LNCaP clone FGC (cell line): ENCODE measurements around the gene U2AF1L4.

Experiments used
- DNase-seq: peaks from one replicate; pipeline ENCODE4 v3.0.0-alpha.2; 2011; ENCODE audit warnings: low read depth
- H3K4me3 ChIP-seq: 2 replicates; pipeline ENCODE4 v1.5.1; 2011; ENCODE audit warnings: mild to moderate bottlenecking, low read depth, low read length, control low read depth
- TF ChIP-seq, protein P1 (sequence below): IDR thresholded peaks from 2 replicates; pipeline ENCODE4 v1.5.1; 2012; ENCODE audit warnings: mild to moderate bottlenecking; ENCODE audit not compliant: control insufficient read depth, insufficient read depth; ENCODE audit errors: extremely low read depth

The U2AF1L4 gene

DNA sequence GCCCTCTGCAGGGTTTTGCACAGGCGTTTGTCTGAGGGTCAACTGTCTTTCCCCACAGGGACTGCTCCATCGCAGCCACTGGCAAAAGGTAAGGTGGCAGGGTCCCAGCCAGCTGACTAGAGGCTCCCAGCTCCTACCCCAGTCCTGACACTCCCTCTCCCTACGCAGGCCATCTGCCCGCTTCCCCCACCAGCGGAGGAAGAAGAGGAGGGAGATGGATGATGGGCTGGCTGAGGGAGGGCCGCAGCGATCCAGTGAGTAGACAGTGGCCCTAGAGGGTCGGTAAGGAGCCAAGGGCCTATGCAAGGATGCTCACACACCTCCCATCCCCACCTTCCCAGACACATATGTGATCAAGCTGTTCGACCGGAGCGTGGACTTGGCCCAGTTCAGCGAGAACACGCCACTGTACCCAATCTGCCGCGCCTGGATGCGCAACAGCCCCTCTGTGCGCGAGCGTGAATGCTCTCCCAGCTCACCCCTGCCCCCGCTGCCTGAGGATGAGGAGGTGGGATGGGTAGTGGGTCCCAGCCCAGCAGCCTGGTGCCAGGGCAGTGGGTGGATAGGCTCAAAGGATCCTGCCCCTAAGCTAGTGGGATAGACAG, 7.6 kb upstream of the U2AF1L4 start:
- TF ChIP-seq, protein P1, sequence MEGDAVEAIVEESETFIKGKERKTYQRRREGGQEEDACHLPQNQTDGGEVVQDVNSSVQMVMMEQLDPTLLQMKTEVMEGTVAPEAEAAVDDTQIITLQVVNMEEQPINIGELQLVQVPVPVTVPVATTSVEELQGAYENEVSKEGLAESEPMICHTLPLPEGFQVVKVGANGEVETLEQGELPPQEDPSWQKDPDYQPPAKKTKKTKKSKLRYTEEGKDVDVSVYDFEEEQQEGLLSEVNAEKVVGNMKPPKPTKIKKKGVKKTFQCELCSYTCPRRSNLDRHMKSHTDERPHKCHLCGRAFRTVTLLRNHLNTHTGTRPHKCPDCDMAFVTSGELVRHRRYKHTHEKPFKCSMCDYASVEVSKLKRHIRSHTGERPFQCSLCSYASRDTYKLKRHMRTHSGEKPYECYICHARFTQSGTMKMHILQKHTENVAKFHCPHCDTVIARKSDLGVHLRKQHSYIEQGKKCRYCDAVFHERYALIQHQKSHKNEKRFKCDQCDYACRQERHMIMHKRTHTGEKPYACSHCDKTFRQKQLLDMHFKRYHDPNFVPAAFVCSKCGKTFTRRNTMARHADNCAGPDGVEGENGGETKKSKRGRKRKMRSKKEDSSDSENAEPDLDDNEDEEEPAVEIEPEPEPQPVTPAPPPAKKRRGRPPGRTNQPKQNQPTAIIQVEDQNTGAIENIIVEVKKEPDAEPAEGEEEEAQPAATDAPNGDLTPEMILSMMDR: no peak
- no peak for DNase-seq
- no peak overlapping the region for H3K4me3 ChIP-seq

DNA sequence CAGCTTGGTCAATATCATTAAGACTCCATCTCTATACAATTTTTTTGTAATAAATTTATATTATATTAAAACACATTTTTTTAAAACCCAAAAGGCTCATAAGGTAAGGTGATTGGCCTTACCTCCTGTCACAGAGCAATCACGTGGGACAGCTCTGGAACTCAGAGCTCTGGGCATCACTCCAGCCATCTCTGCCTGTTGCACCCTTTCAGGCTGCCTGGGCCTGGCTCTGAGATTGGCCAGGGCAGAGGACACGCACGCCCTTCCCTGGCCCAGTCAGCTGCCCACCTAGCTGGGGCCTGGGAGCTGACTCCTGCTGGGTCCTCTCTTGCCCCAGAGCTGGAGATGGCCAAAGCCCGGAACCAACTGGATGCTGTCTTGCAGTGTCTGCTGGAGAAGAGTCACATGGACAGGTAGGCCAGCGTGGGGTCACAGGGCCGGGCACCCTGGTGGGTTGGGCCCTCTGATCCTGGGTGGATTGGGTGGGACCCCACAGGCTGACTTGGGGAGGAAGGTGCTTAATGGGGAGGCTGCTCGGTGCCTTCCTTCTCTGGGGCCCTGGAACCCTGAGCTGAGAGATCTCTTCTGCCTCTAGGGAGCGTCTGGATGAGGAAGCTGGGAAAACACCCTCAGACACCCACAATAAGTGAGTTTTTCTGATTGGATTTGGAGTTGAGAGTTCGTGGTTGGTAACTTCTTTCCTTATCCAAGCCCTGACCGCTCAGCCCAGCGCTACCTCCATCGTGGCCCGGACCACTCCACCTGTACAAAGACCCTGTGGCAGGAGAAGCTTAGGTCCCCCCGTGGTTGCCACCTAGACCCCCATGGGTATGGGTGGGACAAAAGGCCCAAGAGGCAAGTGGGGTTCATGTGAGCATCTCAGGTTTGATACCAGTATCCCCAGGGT, 6.9 kb upstream of the U2AF1L4 start:
- DNase-seq: no peak
- TF ChIP-seq, protein P1: no peak
- H3K4me3 ChIP-seq: no peak overlapping the region

DNA sequence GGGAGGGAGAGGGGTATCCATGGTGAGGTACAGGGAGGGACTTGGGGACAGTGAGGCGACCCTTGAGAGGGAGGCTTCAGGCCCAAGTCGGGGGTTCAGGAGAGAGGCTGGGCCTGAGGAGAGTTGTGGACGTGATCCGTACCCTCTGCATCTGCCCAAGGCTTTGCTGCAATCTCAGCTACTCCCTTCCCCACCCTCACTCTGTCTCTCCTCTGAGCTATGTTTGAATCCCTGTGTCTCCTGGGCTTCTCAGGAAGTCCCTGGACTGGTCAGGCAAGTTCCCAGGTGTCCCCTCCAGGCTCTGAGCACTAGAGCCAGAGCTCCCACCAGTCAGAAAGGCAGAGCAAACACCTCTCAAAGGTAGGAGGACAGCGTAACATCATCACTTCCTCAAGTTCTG, 4.9 kb upstream of the U2AF1L4 start:
- TF ChIP-seq, protein P1: no peak
- no peak overlapping the region for H3K4me3 ChIP-seq
- DNase-seq: no peak

DNA sequence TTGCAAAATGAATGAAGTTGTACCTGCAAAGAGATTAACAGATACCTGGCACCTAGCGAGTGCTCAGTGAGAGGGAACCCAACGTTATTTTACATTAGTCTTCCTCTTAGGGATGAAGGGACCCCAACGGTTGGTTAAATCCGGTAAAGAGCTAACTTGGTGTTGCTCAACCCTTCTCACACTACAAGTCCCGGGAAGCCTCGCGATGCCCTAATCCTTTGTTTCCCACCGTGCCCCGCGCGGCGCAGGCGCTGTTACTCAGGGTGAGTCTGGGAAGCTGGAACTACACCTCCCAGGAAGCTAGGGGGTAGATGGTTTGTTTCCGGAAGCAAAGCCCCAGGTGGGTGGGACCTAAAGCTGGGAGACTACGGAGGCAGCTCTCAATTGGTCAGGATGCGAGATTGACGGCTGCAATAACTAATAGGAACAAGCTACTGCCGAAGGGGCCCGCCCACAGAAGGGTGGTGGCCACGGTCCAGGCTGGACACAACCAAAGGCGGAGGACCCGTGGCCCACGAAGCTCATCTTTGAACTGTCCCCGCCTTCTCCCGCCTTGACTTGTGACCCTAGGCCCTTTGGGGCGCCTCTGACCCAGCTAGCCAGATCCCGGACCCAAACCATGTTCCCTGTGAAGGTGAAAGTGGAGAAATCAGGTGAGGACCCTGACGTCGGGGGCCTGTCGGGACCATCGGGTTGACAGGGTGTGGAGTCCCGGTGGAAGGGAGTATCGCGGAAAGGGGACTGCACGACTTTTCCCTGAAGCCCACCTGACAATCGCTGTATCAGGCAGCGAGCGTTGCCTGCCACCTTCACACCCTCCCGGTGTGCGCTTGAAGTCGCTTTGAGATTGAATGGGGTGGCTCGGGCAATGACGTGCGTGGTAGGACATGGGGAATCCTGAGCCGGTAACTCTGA, 3.1 kb upstream of the U2AF1L4 start, which contains the start of gene LIN37:
TSS of gene LIN37 (plus strand) at position 471 of the 915 bp plus-strand sequence. CDS start at position 620, 149 bp downstream.
- TF ChIP-seq, protein P1: no peak
- peak; percentile 98 for DNase-seq
- peak within 1 kb of the TSS; percentile 89 for H3K4me3 ChIP-seq

DNA sequence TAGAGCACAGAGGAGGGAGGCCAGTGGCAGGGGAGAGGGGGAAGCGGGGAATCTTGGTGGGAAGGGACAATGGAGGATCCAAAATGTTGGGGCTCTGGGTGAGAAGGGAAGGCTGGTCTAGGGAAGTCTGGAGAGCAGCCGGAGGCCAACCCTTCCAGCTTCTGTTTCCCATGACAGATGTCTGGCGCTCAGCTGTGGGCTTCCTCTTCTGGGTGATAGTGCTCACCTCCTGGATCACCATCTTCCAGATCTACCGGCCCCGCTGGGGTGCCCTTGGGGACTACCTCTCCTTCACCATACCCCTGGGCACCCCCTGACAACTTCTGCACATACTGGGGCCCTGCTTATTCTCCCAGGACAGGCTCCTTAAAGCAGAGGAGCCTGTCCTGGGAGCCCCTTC, 1.3 kb upstream of the U2AF1L4 start:
- TF ChIP-seq, protein P1: no peak
- H3K4me3 ChIP-seq: peak overlapping the region; percentile 98
- no peak for DNase-seq

DNA sequence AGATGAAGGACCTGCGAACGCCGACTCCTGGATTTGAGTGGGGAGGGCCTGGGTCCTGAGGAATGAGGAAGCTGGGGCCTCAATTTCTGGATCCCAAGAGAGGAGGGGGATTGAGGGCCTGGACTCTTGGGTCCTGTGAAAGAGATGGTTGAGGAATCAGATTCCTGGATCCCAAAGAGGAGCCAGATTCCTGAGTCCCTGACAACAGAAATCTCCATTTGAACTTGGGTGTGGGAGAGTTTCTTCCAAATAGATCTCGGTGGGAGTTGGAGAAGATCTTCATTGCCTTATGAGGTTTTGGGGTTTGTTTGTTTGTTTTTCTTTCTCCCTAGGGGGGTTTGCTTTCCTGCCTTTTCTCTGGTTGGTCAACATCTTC, 857 bp upstream of the U2AF1L4 start:
- peak overlapping the region; percentile 98 for H3K4me3 ChIP-seq
- TF ChIP-seq, protein P1: no peak
- no peak for DNase-seq
